C4-2B (cell line): ENCODE results near the gene FGF12.

Source experiments
- H3K27ac ChIP-seq: fragments of 450-650 bp; 2 replicates; pipeline ENCODE4 v1.5.1; 2017
- CTCF ChIP-seq: fragments of 450-650 bp; conservative IDR thresholded peaks from 2 replicates; pipeline ENCODE4 v1.5.1; 2017; ENCODE audit warnings: mild to moderate bottlenecking
- ZFX ChIP-seq: fragments of 450-650 bp; IDR thresholded peaks from 2 replicates; pipeline ENCODE4 v1.6.1; 2017

FGF12 gene

DNA sequence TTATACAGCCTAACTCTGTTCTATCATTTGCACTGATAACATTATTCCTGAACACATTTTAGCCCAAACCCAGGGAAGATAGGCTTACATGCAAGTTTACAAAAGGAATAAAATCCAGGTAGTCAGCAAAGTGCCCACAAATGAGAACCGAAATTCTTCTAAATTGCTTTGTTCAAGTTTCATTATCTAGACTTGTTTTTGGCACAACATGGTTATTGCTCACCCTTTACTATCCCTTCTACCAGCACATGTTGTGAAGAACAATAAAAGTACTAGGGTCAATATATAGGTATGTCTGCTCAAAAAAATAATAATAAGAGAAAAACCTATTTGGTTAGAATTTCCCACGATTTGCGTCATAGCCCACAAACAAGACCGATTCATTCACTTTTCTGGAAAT lies 430.5 kb downstream of the FGF12 start:
- TF ChIP-seq CTCF (no peak), ZFX (no peak)
- no peak overlapping the region for H3K27ac ChIP-seq

DNA sequence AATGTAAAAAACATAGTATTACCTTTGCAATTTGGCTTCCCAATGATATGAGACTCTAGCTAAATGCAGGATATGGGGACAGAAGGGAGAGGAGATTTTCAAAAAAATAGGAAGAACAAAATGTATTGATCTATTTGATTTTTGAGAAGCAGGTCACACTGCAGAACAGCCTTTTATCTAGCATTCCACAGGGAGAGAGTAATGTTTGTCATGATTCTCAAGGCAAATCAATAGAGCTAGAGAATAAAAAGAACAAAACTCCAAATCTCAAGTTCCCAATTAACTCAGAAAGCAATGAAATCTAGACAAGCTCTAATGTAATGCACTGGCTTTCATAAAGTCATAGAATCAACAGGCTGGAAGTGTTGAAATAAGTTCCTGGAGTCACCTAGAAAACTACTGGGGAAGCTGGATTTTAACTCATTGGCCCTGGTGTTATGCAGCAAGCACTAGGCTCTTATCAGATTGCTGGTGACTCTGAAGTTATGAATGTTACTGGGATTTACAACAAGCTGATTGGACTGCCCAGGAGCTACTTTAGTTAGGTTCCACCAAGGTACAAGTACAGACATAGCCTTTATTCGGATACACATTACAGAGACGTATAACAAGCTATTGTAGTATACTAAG lies 442.8 kb downstream of the FGF12 start:
- TF ChIP-seq ZFX, result no peak
- H3K27ac ChIP-seq, result no peak overlapping the region

GRCh38 chr3:192281207-192281880 lies 446.0 kb downstream of the FGF12 start:
- H3K27ac ChIP-seq, result no peak overlapping the region
- TF ChIP-seq ZFX (no peak), CTCF (no peak)

DNA sequence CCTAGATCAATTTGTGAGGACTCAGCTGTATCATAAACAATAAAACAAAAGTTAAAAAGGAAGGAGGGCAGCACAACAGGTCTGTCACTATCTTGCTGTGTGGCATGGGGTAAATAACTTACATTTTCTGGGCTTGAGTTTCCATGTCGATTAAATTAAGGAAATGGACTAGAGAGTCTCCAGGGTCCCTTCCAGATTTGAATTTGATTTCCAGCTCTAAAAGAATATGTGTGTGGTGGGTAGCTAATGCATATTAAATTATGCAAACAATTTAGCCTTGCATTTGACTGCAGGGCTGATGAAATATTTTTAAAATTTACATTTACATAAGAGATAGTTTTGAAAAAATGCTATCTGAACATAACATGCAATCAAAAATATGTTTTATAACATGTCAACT lies 447.7 kb downstream of the FGF12 start:
- TF ChIP-seq CTCF, result no peak
- no peak for TF ChIP-seq ZFX
- H3K27ac ChIP-seq, result no peak overlapping the region

GRCh38 chr3:192277477-192277876 lies 449.9 kb downstream of the FGF12 start:
- H3K27ac ChIP-seq, result no peak overlapping the region
- TF ChIP-seq CTCF (no peak), ZFX (no peak)

DNA sequence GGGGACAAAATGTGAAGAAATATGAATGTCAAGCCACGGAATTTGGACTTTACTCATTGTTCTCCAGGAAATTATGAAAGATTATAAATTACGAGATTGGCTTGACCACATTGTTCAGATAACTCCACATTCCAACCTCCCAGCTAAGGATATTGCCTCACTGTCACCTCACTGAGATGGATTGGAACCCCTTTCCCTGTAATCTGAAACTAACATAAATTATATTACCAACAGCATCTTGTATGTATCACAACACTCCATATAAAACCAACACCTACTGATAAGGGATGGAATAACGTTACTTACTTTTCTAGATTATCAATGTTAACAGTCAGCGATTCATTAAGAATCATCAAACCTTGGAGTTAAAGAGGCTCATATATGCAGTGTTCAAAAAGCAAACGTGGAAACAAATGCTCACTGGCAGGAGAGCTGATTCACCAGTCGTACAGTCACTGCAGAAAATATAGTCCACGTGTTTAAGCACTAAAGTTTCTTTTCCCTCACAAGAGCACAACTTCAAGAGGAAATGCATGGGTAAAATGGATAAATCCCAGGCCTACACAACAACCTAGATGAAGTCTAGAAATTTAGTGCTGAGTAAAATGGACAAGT lies 451.5 kb downstream of the FGF12 start:
- TF ChIP-seq CTCF (no peak), ZFX (no peak)
- no peak overlapping the region for H3K27ac ChIP-seq

GRCh38 chr3:192273697-192274010 lies 453.7 kb downstream of the FGF12 start:
- no peak overlapping the region for H3K27ac ChIP-seq
- no peak for TF ChIP-seq ZFX
- TF ChIP-seq CTCF, result no peak
